GM21367 (cell line): ENCODE data around the gene ZNF630.
"Not testable (repeated sequence)": the region's sequence is repeated elsewhere in the genome, so short reads cannot be mapped to it uniquely, and the experiment has no call there.

Experiments
- ATAC-seq: cut with Tn5 transposase; IDR thresholded peaks from one replicate; pipeline ENCODE4 v1.9.1; 2021; ENCODE audit not compliant: unreplicated experiment

Gene ZNF630

GRCh38 chrX:48030237-48030636 is 41.2 kb downstream of the ZNF630 start:
- no peak for ATAC-seq

- ATAC-seq = no peak
Measured at GRCh38 chrX:48028091-48028490, 43.3 kb downstream of the ZNF630 start.

- ATAC-seq = not testable (repeated sequence)
Measured at GRCh38 chrX:48027545-48027944, 43.9 kb downstream of the ZNF630 start.

GRCh38 chrX:48025561-48025960 is 45.9 kb downstream of the ZNF630 start:
- no peak for ATAC-seq

GRCh38 chrX:48022738-48023137 is 48.7 kb downstream of the ZNF630 start:
- no peak for ATAC-seq

GRCh38 chrX:48022100-48022499 is 49.3 kb downstream of the ZNF630 start:
- ATAC-seq = no peak

- peak; percentile 57 for ATAC-seq
Measured at GRCh38 chrX:48021026-48021900, 50.2 kb downstream of the ZNF630 start.

- ATAC-seq = not testable (repeated sequence)
Measured at GRCh38 chrX:48020472-48020871, 51.0 kb downstream of the ZNF630 start.

- ATAC-seq = not testable (repeated sequence)
Measured at GRCh38 chrX:48019892-48020291, 51.5 kb downstream of the ZNF630 start.

GRCh38 chrX:48016583-48017310 is 54.7 kb downstream of the ZNF630 start:
- not testable (repeated sequence) for ATAC-seq

- not testable (repeated sequence) for ATAC-seq
Measured at GRCh38 chrX:48009445-48009960, 61.9 kb downstream of the ZNF630 start.
